CD4-positive, alpha-beta T cell (primary cell): Measurements from ENCODE around the gene ZNF438. TPM values are rescaled to one million over a fixed set of nuclear protein-coding genes. Genes with fewer than 3 reads are reported as not detected.

Experiments
- ATAC-seq: fragments of 200-7000 bp; cut with Tn5 transposase; one replicate; pipeline ENCODE4 v1.10.0; 2022; ENCODE audit warnings: mild to moderate bottlenecking; ENCODE audit not compliant: poor library complexity
- CTCF ChIA-PET: fragments of 350-600 bp; sonication (Branson Sonifier 250); formaldehyde crosslinking; loops from one replicate; lab custom pipeline; 2021; ENCODE audit warnings: antibody characterized with exemption, inconsistent platforms; lab: Charles Lee
- POLR2A ChIA-PET: fragments of 350-600 bp; sonication (Branson Sonifier 250); formaldehyde crosslinking; loops from one replicate; lab custom pipeline; 2021; ENCODE audit warnings: antibody characterized with exemption, inconsistent platforms; lab: Charles Lee
- DNase-seq, 14 experiments: peaks; one replicate each; pipeline ENCODE4 v3.0.0-alpha.2; 2013 to 2020; ENCODE audit warnings: mixed read lengths in 2 of 14
- H3K27ac ChIP-seq, 2 donors: one replicate each; pipeline versions ENCODE4 v1.5.1 to v1.7.0; 2013; ENCODE audit warnings: low read length in 2 of 2, low read depth in 1 of 2, mild to moderate bottlenecking in 1 of 2
- H3K27me3 ChIP-seq, 2 experiments: 1 replicate in 1 of 2; 2 replicates in 1 of 2; pipeline versions ENCODE4 v1.6.1 to v1.7.0; 2013; ENCODE audit warnings: low read length in 2 of 2, control low read depth in 1 of 2, mild to moderate bottlenecking in 1 of 2, moderate library complexity in 1 of 2; ENCODE audit not compliant: insufficient read depth in 2 of 2, control insufficient read depth in 1 of 2
- H3K36me3 ChIP-seq: one replicate; pipeline ENCODE4 v1.6.1; 2013; ENCODE audit warnings: low read length, control low read depth; ENCODE audit not compliant: insufficient read depth
- H3K4me1 ChIP-seq: one replicate; pipeline ENCODE4 v1.6.1; 2013; ENCODE audit warnings: low read length, control low read depth; ENCODE audit not compliant: insufficient read depth
- H3K4me3 ChIP-seq: one replicate; pipeline ENCODE4 v1.5.1; 2013; ENCODE audit warnings: mild to moderate bottlenecking, low read length, moderate library complexity
- H3K9me3 ChIP-seq, 2 experiments: 1 replicate in 1 of 2; 2 replicates in 1 of 2; pipeline versions ENCODE4 v1.6.1 to v1.7.0; 2013; ENCODE audit warnings: low read length in 2 of 2, mild to moderate bottlenecking in 2 of 2, control low read depth in 1 of 2, moderate library complexity in 1 of 2; ENCODE audit not compliant: control insufficient read depth in 1 of 2, insufficient read depth in 1 of 2
- H3K27ac Mint-ChIP-seq: one replicate; pipeline ENCODE4 v1.8.0; 2020; ENCODE audit warnings: mixed read lengths
- H3K27me3 Mint-ChIP-seq: one replicate; pipeline ENCODE4 v1.8.0; 2021; ENCODE audit warnings: mixed read lengths
- H3K36me3 Mint-ChIP-seq: one replicate; pipeline ENCODE4 v1.8.0; 2021; ENCODE audit warnings: low read depth, mixed read lengths
- H3K4me1 Mint-ChIP-seq: one replicate; pipeline ENCODE4 v1.8.0; 2021; ENCODE audit warnings: low read depth, mixed read lengths
- H3K4me3 Mint-ChIP-seq: one replicate; pipeline ENCODE4 v1.8.0; 2020; ENCODE audit warnings: mild to moderate bottlenecking, mixed read lengths
- H3K9me3 Mint-ChIP-seq: one replicate; pipeline ENCODE4 v1.8.0; 2020; ENCODE audit warnings: mixed read lengths
- intact Hi-C, 2 experiments: fragments of 100-400 bp; cut with DNase I in 1 of 2; cut with micrococcal nuclease in 1 of 2; formaldehyde crosslinking; loops; one replicate each; pipeline versions ENCODE4 v1.15.1 to v1.9.0; 2023 to 2025; cut with DNase I, micrococcal nuclease
- total RNA-seq, 174 experiments: library from RNA in 2 of 174; stranded (reverse) in 2 of 174; gene quantifications; one replicate each; pipeline ENCODE4 v1.2.3 and lab custom pipeline; 2021 to 2026
- TF ChIP-seq, protein P1 (sequence below): fragments of 200-600 bp; IDR thresholded peaks from one replicate; pipeline ENCODE4 v1.8.0; 2022; ENCODE audit warnings: antibody characterized with exemption, mild to moderate bottlenecking

The ZNF438 gene
- total RNA-seq, 2 experiments from 2014 or later = 1.9 to 2.0 TPM

DNA sequence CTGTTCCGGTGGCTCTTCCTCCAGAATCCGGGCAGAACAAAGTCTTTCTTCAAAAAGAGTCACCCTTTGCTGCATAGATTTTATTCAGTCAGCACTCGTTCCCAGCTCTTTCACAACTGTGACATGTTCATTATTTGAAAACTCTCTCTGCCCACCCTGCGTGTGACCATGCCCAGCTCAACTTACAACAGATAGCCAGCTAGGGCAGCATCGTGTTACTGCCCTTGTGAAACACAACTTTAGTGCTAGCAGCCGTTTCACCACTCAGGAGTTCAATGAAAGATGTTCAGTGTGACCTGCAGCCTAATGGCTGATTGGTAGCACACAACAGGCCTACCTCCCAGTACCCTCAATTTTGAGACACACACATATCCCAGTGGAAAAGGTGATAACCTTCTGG, 57.9 kb downstream of the ZNF438 start:
- DNase-seq (no peak), ATAC-seq (no peak)
- no peaks in the 10 kb centered on the region for H3K9me3 ChIP-seq
- Mint-ChIP-seq H3K9me3 (no peaks in the 10 kb centered on the region), H3K36me3 (peaks cover 4% of the 10 kb centered on the region), H3K27ac (no peak overlapping the region), H3K4me3 (no peak overlapping the region), H3K27me3 (no peaks in the 10 kb centered on the region), H3K4me1 (no peaks in the 10 kb centered on the region)
- H3K4me1 ChIP-seq = no peaks in the 10 kb centered on the region
- no peak overlapping the region for H3K4me3 ChIP-seq
- no peaks in the 10 kb centered on the region for H3K27me3 ChIP-seq
- intact Hi-C loops = no loop called here
- ChIA-PET CTCF (interaction anchor here (0.9 kb wide), 1 partner anchor 20 kb away, joined by 3 read pairs; no protein-coding TSS in a partner anchor), POLR2A (no interaction called here)
- TF ChIP-seq, protein P1, sequence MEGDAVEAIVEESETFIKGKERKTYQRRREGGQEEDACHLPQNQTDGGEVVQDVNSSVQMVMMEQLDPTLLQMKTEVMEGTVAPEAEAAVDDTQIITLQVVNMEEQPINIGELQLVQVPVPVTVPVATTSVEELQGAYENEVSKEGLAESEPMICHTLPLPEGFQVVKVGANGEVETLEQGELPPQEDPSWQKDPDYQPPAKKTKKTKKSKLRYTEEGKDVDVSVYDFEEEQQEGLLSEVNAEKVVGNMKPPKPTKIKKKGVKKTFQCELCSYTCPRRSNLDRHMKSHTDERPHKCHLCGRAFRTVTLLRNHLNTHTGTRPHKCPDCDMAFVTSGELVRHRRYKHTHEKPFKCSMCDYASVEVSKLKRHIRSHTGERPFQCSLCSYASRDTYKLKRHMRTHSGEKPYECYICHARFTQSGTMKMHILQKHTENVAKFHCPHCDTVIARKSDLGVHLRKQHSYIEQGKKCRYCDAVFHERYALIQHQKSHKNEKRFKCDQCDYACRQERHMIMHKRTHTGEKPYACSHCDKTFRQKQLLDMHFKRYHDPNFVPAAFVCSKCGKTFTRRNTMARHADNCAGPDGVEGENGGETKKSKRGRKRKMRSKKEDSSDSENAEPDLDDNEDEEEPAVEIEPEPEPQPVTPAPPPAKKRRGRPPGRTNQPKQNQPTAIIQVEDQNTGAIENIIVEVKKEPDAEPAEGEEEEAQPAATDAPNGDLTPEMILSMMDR = no peak
- no peaks in the 10 kb centered on the region for H3K36me3 ChIP-seq
- H3K27ac ChIP-seq = no peak overlapping the region

DNA sequence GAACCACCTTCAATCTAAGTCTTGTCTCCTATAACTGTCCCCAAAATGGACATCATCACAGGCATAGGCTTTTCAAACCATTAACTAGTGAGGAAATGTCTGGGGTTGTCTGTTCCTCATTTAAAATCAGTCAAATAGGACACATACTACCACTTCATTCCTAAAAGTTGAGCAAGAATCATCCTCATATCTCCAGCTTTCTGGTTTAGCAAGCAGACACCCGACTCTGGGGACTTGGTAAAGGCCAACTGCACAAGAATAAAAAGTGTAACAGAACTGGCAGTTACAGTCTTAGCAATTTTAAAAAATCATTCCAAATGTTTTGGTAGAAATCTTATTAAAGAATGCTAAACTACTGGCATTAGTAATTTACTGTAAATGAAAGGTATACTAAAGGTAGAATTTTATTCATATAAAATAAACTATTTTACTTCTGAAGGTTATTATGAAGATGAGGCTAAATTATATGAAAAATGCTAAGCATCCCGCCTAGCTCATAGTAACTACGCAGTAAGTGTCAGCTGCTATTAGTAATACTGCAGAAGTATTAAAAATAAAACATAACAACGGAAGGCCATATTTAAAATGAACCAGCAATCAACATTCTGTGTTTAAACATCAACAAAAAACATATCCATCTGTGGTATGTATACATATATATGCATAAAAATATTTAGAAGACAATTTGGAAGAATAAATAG, 60.8 kb downstream of the ZNF438 start:
- H3K27ac Mint-ChIP-seq = no peak overlapping the region
- no peaks in the 10 kb centered on the region for H3K27me3 Mint-ChIP-seq
- H3K9me3 ChIP-seq = no peaks in the 10 kb centered on the region
- ChIA-PET POLR2A (no interaction called here), CTCF (no interaction called here)
- no peak overlapping the region for H3K4me3 Mint-ChIP-seq
- intact Hi-C loops = no loop called here
- no peaks in the 10 kb centered on the region for H3K36me3 ChIP-seq
- peaks cover 13% of the 10 kb centered on the region for H3K4me1 Mint-ChIP-seq
- H3K4me3 ChIP-seq = no peak overlapping the region
- H3K27me3 ChIP-seq = no peaks in the 10 kb centered on the region
- H3K36me3 Mint-ChIP-seq = peaks cover 4% of the 10 kb centered on the region
- no peak overlapping the region for H3K27ac ChIP-seq
- no peak for DNase-seq
- ATAC-seq = no peak
- H3K4me1 ChIP-seq = no peaks in the 10 kb centered on the region
- TF ChIP-seq, protein P1 = no peak
- no peaks in the 10 kb centered on the region for H3K9me3 Mint-ChIP-seq

DNA sequence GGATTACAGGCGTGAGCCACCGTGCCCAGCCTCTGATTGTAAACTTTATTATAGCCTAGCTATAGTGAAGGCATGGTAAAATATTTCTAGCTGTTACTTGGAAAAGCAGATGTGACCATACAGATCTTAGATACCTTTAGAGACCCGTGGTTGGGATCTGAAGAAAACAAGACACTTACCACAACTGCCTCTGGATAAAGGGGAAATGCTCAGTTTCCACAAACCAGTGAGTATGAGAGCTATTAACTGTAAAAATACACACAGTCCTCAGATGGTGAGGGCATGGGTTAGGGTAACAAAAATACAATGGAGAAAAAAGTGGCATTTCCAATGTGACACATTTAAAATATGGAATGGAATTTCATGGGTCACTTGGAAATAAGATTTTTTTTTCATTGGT, 63.0 kb downstream of the ZNF438 start:
- Mint-ChIP-seq H3K27ac (no peak overlapping the region), H3K4me3 (no peak overlapping the region), H3K27me3 (no peaks in the 10 kb centered on the region), H3K9me3 (no peaks in the 10 kb centered on the region), H3K36me3 (no peaks in the 10 kb centered on the region), H3K4me1 (peaks cover 22% of the 10 kb centered on the region)
- H3K27me3 ChIP-seq = no peaks in the 10 kb centered on the region
- H3K36me3 ChIP-seq = no peaks in the 10 kb centered on the region
- no peak for ATAC-seq
- ChIA-PET POLR2A (no interaction called here), CTCF (no interaction called here)
- no peak overlapping the region for H3K4me3 ChIP-seq
- no peaks in the 10 kb centered on the region for H3K4me1 ChIP-seq
- TF ChIP-seq, protein P1 = no peak
- no peak for DNase-seq
- no peaks in the 10 kb centered on the region for H3K9me3 ChIP-seq
- intact Hi-C loops = no loop called here
- H3K27ac ChIP-seq = no peak overlapping the region
